Choroid plexus epithelial cell (primary cell): ENCODE data around the gene CD68.

ENCODE experiments used
- DNase-seq: peaks from one replicate; pipeline ENCODE4 v3.0.0-alpha.2; 2010; ENCODE audit warnings: low read depth
- H3K4me3 ChIP-seq: 2 replicates; pipeline ENCODE4 v1.5.1; 2011; ENCODE audit warnings: low read depth, mild to moderate bottlenecking, control low read depth, low read length, moderate library complexity
- CTCF ChIP-seq: conservative IDR thresholded peaks from 2 replicates; pipeline ENCODE4 v1.5.1; 2011; ENCODE audit warnings: low read depth, mild to moderate bottlenecking, control low read depth, inconsistent platforms, low read length, moderate library complexity

Gene CD68

GRCh38 chr17:7575959-7576358 lies 3.5 kb upstream of the CD68 start:
- no peak for DNase-seq
- H3K4me3 ChIP-seq: no peak overlapping the region
- no peak for TF ChIP-seq CTCF

- no peak overlapping the region for H3K4me3 ChIP-seq
- no peak for DNase-seq
- TF ChIP-seq CTCF: no peak
Measured at GRCh38 chr17:7576432-7576937, 3.0 kb upstream of the CD68 start.

GRCh38 chr17:7577327-7578199 lies 1.9 kb upstream of the CD68 start:
- no peak for TF ChIP-seq CTCF
- H3K4me3 ChIP-seq: no peak overlapping the region
- no peak for DNase-seq

GRCh38 chr17:7579834-7580603 lies 581 bp downstream of the CD68 start:
- no peak for DNase-seq
- no peak for TF ChIP-seq CTCF
- H3K4me3 ChIP-seq: peak overlapping the region; percentile 4

- DNase-seq: no peak
- no peak overlapping the region for H3K4me3 ChIP-seq
- no peak for TF ChIP-seq CTCF
Measured at GRCh38 chr17:7580604-7581575, 1.5 kb downstream of the CD68 start.
